ENCODE results near the gene CLASP2.

CLASP2 gene

GRCh38 chr3:33577588-33577987 lies 140.5 kb downstream of the CLASP2 start:
- Histone ChIP-seq H3K4me3 (ENCODE audit: low read length) (no peak overlapping the region), H3K9ac (ENCODE audit: low read length) (no peak overlapping the region), H4K20me1 (ENCODE audit: insufficient read depth, low read length) (no peaks in the 10 kb centered on the region), H3K36me3 (replicated peaks; ENCODE audit: low read depth, low read length) (peaks cover 26% of the 10 kb centered on the region), H3K79me2 (ENCODE audit: low read length) (no peaks in the 10 kb centered on the region), H3K27me3 (ENCODE audit: low read depth, low read length) (no peaks in the 10 kb centered on the region), H2AFZ (ENCODE audit: low read depth, low read length) (no peak overlapping the region), H3K4me1 (ENCODE audit: low read length) (peaks cover 39% of the 10 kb centered on the region), H3K9me3 (ENCODE audit: insufficient read depth, low read length) (no peaks in the 10 kb centered on the region), H3K4me2 (ENCODE audit: low read length) (no peak overlapping the region), H3K27ac (ENCODE audit: low read length) (no peak overlapping the region)
- TF ChIP-seq EZH2phosphoT487 (IDR thresholded peaks at IDR 0.05; ENCODE audit: low read depth) = no peak
- TF ChIP-seq CTCF (IDR thresholded peaks at IDR 0.05; ENCODE audit: low read depth, low read length) = no peak

- Histone ChIP-seq H3K79me2 (ENCODE audit: low read length) (no peaks in the 10 kb centered on the region), H3K4me2 (ENCODE audit: low read length) (no peak overlapping the region), H3K4me1 (ENCODE audit: low read length) (peaks cover 37% of the 10 kb centered on the region), H3K27ac (ENCODE audit: low read length) (no peak overlapping the region), H3K27me3 (ENCODE audit: low read depth, low read length) (no peaks in the 10 kb centered on the region), H3K4me3 (ENCODE audit: low read length) (no peak overlapping the region), H2AFZ (ENCODE audit: low read depth, low read length) (no peak overlapping the region), H3K9ac (ENCODE audit: low read length) (no peak overlapping the region), H4K20me1 (ENCODE audit: insufficient read depth, low read length) (no peaks in the 10 kb centered on the region), H3K36me3 (replicated peaks; ENCODE audit: low read depth, low read length) (peaks cover 24% of the 10 kb centered on the region), H3K9me3 (ENCODE audit: insufficient read depth, low read length) (no peaks in the 10 kb centered on the region)
- TF ChIP-seq EZH2phosphoT487 (IDR thresholded peaks at IDR 0.05; ENCODE audit: low read depth) (no peak), CTCF (IDR thresholded peaks at IDR 0.05; ENCODE audit: low read depth, low read length) (no peak)
Observed at GRCh38 chr3:33577173-33577572, 140.9 kb downstream of the CLASP2 start.

GRCh38 chr3:33575311-33575710 lies 142.7 kb downstream of the CLASP2 start:
- no peaks in the 10 kb centered on the region for H3K9me3 ChIP-seq (ENCODE audit: insufficient read depth, low read length)
- TF ChIP-seq CTCF (IDR thresholded peaks at IDR 0.05; ENCODE audit: low read depth, low read length) = no peak
- no peak for TF ChIP-seq EZH2phosphoT487 (IDR thresholded peaks at IDR 0.05; ENCODE audit: low read depth)
- H3K4me2 ChIP-seq (ENCODE audit: low read length) = peak overlapping the region; percentile 37
- H4K20me1 ChIP-seq (ENCODE audit: insufficient read depth, low read length) = no peaks in the 10 kb centered on the region
- H3K27ac ChIP-seq (ENCODE audit: low read length) = no peak overlapping the region
- no peaks in the 10 kb centered on the region for H3K27me3 ChIP-seq (ENCODE audit: low read depth, low read length)
- peaks cover 28% of the 10 kb centered on the region for H3K36me3 ChIP-seq (replicated peaks; ENCODE audit: low read depth, low read length)
- H3K79me2 ChIP-seq (ENCODE audit: low read length) = no peaks in the 10 kb centered on the region
- H3K9ac ChIP-seq (ENCODE audit: low read length) = no peak overlapping the region
- peaks cover 26% of the 10 kb centered on the region for H3K4me1 ChIP-seq (ENCODE audit: low read length)
- no peak overlapping the region for H3K4me3 ChIP-seq (ENCODE audit: low read length)
- H2AFZ ChIP-seq (ENCODE audit: low read depth, low read length) = no peak overlapping the region

GRCh38 chr3:33557829-33558228 lies 160.2 kb downstream of the CLASP2 start:
- Histone ChIP-seq H3K27me3 (ENCODE audit: low read depth, low read length) (no peaks in the 10 kb centered on the region), H3K79me2 (ENCODE audit: low read length) (no peaks in the 10 kb centered on the region), H3K9me3 (ENCODE audit: insufficient read depth, low read length) (no peaks in the 10 kb centered on the region), H3K9ac (ENCODE audit: low read length) (no peak overlapping the region), H3K4me2 (ENCODE audit: low read length) (no peak overlapping the region), H3K4me1 (ENCODE audit: low read length) (no peaks in the 10 kb centered on the region), H4K20me1 (ENCODE audit: insufficient read depth, low read length) (no peaks in the 10 kb centered on the region), H3K36me3 (replicated peaks; ENCODE audit: low read depth, low read length) (peaks cover 8% of the 10 kb centered on the region), H3K27ac (ENCODE audit: low read length) (no peak overlapping the region), H2AFZ (ENCODE audit: low read depth, low read length) (no peak overlapping the region), H3K4me3 (ENCODE audit: low read length) (no peak overlapping the region)
- TF ChIP-seq EZH2phosphoT487 (IDR thresholded peaks at IDR 0.05; ENCODE audit: low read depth) (no peak), CTCF (IDR thresholded peaks at IDR 0.05; ENCODE audit: low read depth, low read length) (no peak)
